ENCODE measurements around the gene FAM240A.

FAM240A gene

GRCh38 chr3:46664188-46664970 is 52.1 kb downstream of the FAM240A start:
- DNase-seq, result no peak

- no peak for DNase-seq
Observed at GRCh38 chr3:46664971-46665762, 52.8 kb downstream of the FAM240A start.

- DNase-seq, result no peak
Observed at GRCh38 chr3:46665763-46666452, 53.6 kb downstream of the FAM240A start.

- DNase-seq, result no peak
Observed at GRCh38 chr3:46666453-46666845, 54.1 kb downstream of the FAM240A start.

GRCh38 chr3:46667061-46667621 is 54.8 kb downstream of the FAM240A start:
- DNase-seq, result no peak

- DNase-seq, result no peak
Observed at GRCh38 chr3:46667657-46668056, 55.3 kb downstream of the FAM240A start.

DNA sequence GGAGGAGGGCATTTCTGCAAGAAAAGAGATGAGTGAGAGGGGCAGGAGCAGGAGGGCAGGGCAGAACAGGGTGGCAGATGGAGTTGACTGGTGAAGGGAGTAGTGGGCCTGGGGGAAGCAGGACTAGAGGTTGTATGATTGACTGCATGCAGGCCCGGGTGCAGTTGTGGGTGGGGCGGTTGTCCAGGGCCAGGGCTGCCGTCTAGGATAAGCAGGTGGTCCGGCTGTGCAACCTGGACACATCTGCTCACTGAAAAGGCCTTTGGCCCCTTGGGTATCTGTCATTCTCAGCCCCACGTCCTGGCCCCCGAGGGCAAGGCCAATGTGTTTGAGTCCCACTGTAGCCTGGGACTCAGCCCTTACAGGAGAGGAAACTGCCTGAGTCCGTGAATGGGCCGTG is 55.8 kb downstream of the FAM240A start:
- no peak for DNase-seq

DNA sequence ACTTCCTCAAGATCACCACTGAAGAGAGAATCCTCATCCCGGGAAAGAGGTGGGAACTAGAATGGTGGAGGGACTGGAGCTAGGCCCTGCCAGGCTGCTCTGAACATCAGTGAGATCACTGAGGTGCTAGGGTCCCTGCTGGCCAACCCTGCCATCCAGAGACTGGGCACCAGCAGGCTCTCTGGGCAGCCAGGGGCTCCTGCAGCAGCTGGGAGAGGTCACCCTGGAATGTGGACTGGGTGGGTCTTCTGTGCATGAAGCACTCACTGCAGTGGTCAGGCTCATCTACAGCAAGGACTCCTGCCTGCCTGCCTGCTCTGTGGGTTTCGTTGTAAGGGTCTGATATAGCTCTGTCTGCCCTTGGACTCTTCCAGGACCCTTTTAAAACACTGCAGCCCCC is 56.3 kb downstream of the FAM240A start:
- no peak for DNase-seq

GRCh38 chr3:46669191-46669999 is 57.1 kb downstream of the FAM240A start:
- DNase-seq, result no peak

- DNase-seq, result no peak
Observed at GRCh38 chr3:46670000-46670890, 57.9 kb downstream of the FAM240A start.

DNA sequence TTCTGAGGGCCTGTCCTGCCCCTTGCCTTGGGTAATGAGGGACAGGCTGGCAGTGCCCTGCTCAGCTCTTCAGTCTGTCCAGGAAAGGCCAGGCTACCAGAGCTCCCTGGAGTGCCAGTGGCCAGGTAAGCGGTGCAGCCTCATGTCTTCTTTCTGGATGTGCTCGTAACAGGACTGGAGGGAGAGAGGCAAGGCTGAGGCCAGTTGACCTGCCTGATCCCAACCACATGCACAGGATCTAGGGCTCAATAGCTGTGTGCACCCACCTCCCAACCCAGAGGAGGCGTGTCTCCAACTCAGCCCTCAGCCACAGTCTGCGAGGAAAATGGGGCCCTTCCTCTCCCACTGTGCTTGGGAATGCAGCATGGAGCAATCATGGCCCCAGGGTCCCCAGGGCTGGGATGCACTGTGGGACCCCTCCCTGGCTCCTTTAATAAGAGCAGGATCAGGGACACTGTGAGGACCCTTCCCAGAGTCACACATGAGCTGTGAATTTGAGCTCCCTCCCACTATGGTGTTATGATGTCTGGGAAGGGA is 58.6 kb downstream of the FAM240A start:
- no peak for DNase-seq

- DNase-seq, result no peak
Observed at GRCh38 chr3:46671541-46672348, 59.4 kb downstream of the FAM240A start.

DNA sequence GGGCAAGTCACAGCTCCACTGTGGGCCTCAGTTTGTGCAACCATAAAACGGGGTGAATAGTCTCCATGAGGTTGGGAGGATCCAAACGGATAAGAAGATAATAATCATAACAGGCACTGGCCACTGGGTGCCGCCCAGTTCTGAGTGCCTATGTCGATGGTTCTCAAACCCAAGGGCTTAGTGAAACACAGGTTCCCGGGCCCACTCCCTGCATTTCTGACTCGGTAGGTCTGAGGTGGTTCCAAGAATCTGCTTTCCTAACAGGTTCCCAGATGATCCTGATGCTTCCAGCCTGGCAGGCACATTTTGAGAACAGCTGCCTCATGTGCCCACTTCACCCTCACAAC is 60.0 kb downstream of the FAM240A start:
- no peak for DNase-seq

- no peak for DNase-seq
Observed at GRCh38 chr3:46673151-46674030, 61.1 kb downstream of the FAM240A start.

DNA sequence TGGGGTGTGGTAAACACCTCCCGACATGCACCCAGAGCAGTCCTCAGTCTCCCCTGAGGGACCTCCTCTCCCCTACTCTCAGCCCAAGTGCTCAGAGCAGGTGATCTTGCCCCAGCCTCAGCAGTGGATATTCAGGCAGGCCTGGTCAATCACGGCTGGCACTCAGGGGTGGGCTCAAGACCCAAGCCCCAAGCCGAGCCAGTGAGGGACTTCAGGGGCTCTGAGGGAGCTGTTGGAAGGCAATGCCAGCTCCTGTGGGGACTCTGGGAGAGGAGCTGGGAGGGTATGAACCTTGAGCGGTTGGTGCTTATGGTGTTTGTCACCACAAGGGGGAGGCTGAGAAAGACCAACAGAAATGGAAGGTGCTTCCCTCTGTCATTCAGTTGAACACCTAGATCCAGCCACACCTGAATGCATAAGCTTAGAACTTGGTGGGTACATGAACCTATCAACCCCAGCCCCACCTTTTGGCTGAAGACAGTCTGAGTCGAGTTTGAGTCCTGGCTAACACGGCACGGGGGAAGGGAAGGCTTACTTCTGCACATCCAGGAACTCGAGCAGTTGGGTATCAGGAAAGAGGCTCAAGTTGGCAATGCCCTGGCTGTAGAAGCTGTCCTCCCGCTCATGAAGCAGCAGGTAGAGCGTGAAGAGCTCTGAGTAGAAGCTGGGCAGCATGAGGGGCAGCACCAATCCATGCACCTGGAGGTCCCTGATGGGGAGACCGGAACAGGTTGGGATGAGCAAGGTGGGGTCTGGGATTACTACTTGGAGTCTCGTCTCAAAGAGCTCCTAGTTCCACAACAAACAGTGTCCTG is 61.9 kb downstream of the FAM240A start:
- no peak for DNase-seq

- DNase-seq, result no peak
Observed at GRCh38 chr3:46675426-46675825, 63.1 kb downstream of the FAM240A start.
